Measurements from ENCODE around the gene EML1.

The EML1 gene

GRCh38 chr14:99984036-99984435 lies 190.8 kb downstream of the EML1 start:
- Histone ChIP-seq H3K36me3 (ENCODE audit: insufficient read depth, low read length) (no peaks in the 10 kb centered on the region), H3K27me3 (ENCODE audit: control insufficient read depth in 1 of 2, insufficient read depth in 2 of 2, low read length in 2 of 2) (no peaks in the 10 kb centered on the region), H3K9me3 (ENCODE audit: low read length) (no peaks in the 10 kb centered on the region), H3K4me3 (ENCODE audit: low read depth in 1 of 2, low read length in 2 of 2) (no peak overlapping the region), H3K4me1 (ENCODE audit: insufficient read depth, low read length) (peaks cover 9% of the 10 kb centered on the region), H3K9ac (ENCODE audit: low read length) (no peak overlapping the region), H3K27ac (ENCODE audit: low read depth, low read length) (no peak overlapping the region)

DNA sequence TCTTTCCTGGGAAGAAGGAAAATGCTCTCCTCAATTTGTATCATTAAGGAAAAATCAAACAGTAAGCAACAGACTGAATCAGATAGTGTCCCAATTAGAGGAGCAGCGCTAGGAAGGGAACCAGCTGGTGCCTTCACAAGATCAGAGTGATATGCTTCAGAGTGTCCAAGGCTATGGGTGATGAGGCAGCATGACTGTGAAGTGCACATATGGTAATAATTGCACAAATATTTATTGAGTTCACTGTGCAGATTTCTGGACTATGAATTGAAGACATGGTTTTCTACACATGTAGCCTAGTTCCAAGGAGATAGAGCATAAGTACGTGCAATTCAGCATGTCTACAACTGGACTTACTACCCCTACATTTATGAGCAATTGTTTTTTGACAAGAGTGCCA lies 193.2 kb downstream of the EML1 start:
- no peaks in the 10 kb centered on the region for H3K9me3 ChIP-seq (ENCODE audit: low read length)
- H3K27me3 ChIP-seq (ENCODE audit: control insufficient read depth in 1 of 2, insufficient read depth in 2 of 2, low read length in 2 of 2): no peaks in the 10 kb centered on the region

DNA sequence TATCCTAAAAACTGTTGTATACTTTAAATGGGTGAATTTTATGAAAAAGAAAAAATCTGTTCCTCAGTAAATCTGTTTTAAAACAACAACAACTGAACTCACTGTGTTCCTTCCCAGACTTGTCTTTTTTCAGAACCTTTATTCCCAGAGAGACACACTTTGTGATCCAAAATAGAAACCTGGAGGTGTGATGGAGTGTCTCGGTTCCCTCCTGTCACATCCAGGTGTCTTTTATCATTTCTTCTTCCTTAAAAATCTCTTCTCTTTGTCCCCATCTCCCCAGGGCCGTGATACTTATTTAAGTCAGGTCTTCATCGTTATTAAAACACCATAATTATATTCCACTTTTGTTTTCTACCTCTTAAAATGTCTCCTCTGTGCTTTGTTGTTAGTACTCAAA lies 195.8 kb downstream of the EML1 start:
- H3K36me3 ChIP-seq (ENCODE audit: insufficient read depth, low read length): no peaks in the 10 kb centered on the region
- H3K27ac ChIP-seq (ENCODE audit: low read depth, low read length): no peak overlapping the region
- H3K9me3 ChIP-seq (ENCODE audit: low read length): no peaks in the 10 kb centered on the region
- H3K27me3 ChIP-seq (ENCODE audit: control insufficient read depth in 1 of 2, insufficient read depth in 2 of 2, low read length in 2 of 2): no peaks in the 10 kb centered on the region
- H3K4me1 ChIP-seq (ENCODE audit: insufficient read depth, low read length): no peaks in the 10 kb centered on the region
- H3K4me3 ChIP-seq (ENCODE audit: low read depth in 1 of 2, low read length in 2 of 2): no peak overlapping the region
- H3K9ac ChIP-seq (ENCODE audit: low read length): no peak overlapping the region

More for the DNA sequence above, 193.2 kb downstream of the EML1 start:
- no peaks in the 10 kb centered on the region for H3K36me3 ChIP-seq (ENCODE audit: insufficient read depth, low read length)
- no peak overlapping the region for H3K4me3 ChIP-seq (ENCODE audit: low read depth in 1 of 2, low read length in 2 of 2)
- H3K9ac ChIP-seq (ENCODE audit: low read length): no peak overlapping the region
- peaks cover 9% of the 10 kb centered on the region for H3K4me1 ChIP-seq (ENCODE audit: insufficient read depth, low read length)
- no peak overlapping the region for H3K27ac ChIP-seq (ENCODE audit: low read depth, low read length)

GRCh38 chr14:99990268-99991170 lies 197.3 kb downstream of the EML1 start:
- Histone ChIP-seq H3K4me3 (ENCODE audit: low read depth in 1 of 2, low read length in 2 of 2) (no peak overlapping the region), H3K4me1 (ENCODE audit: insufficient read depth, low read length) (no peaks in the 10 kb centered on the region), H3K27me3 (ENCODE audit: control insufficient read depth in 1 of 2, insufficient read depth in 2 of 2, low read length in 2 of 2) (no peaks in the 10 kb centered on the region), H3K27ac (ENCODE audit: low read depth, low read length) (no peak overlapping the region), H3K9me3 (ENCODE audit: low read length) (no peaks in the 10 kb centered on the region), H3K9ac (ENCODE audit: low read length) (no peak overlapping the region), H3K36me3 (ENCODE audit: insufficient read depth, low read length) (no peaks in the 10 kb centered on the region)

DNA sequence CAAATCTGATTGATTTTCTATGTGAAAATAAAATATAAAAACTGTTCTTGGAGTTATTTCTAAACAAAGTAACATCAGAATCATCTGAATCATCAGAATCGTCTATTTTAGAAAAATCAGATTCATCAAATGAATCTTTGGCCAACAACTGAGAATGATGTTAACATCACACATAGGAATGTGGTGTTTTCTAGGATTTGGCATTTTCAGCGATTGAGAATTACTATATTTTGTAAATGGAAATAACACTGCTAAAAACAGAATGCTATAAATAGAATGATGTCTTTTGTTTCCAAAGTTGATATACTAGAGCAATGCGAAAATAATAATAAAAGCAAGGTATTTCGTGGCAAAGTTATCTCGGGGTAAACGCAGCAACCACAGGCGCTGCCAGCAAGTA lies 198.1 kb downstream of the EML1 start:
- no peaks in the 10 kb centered on the region for H3K9me3 ChIP-seq (ENCODE audit: low read length)
- H3K27me3 ChIP-seq (ENCODE audit: control insufficient read depth in 1 of 2, insufficient read depth in 2 of 2, low read length in 2 of 2): no peaks in the 10 kb centered on the region
- H3K36me3 ChIP-seq (ENCODE audit: insufficient read depth, low read length): no peaks in the 10 kb centered on the region
- H3K4me1 ChIP-seq (ENCODE audit: insufficient read depth, low read length): no peaks in the 10 kb centered on the region
- H3K4me3 ChIP-seq (ENCODE audit: low read depth in 1 of 2, low read length in 2 of 2): no peak overlapping the region
- no peak overlapping the region for H3K27ac ChIP-seq (ENCODE audit: low read depth, low read length)
- no peak overlapping the region for H3K9ac ChIP-seq (ENCODE audit: low read length)

All from muscle layer of colon (tissue), 2 donors.